ENCODE results near the gene LYZL4. TPM values are rescaled to one million over a fixed set of nuclear protein-coding genes. Genes with fewer than 3 reads are reported as not detected.

Gene LYZL4
- total RNA-seq, 4 donors from 2014 or later: not detected

- Histone ChIP-seq H3K27ac (no peak overlapping the region), H3K36me3 (no peaks in the 10 kb centered on the region), H3K4me3 (replicated peaks in 1 of 3) (no peak overlapping the region), H3K4me1 (no peaks in the 10 kb centered on the region), H3K9me3 (no peaks in the 10 kb centered on the region), H3K27me3 (no peaks in the 10 kb centered on the region)
- intact Hi-C loops (cut with DNase I): no loop called here
- TF ChIP-seq CTCF (IDR thresholded peaks at IDR 0.05) (no peak), POLR2A (IDR thresholded peaks at IDR 0.05) (no peak)
- 82 to 87% methylated on average over 2 of the region's 2 CpGs for WGBS, 2 donors
- no peak for DNase-seq
Observed at GRCh38 chr3:42438758-42439157, 28.3 kb upstream of the LYZL4 start.

- Histone ChIP-seq H3K4me3 (replicated peaks in 1 of 3) (no peak overlapping the region), H3K9me3 (no peaks in the 10 kb centered on the region), H3K36me3 (no peaks in the 10 kb centered on the region), H3K27me3 (no peaks in the 10 kb centered on the region), H3K4me1 (no peaks in the 10 kb centered on the region), H3K27ac (no peak overlapping the region)
- DNase-seq: no peak
- TF ChIP-seq CTCF (IDR thresholded peaks at IDR 0.05) (no peak), POLR2A (IDR thresholded peaks at IDR 0.05) (no peak)
- intact Hi-C loops (cut with DNase I): no loop called here
- 89 to 95% methylated on average over 2 of the region's 2 CpGs for WGBS, 2 donors
Observed at GRCh38 chr3:42438193-42438592, 27.8 kb upstream of the LYZL4 start.

- H3K4me1 ChIP-seq: no peaks in the 10 kb centered on the region
- intact Hi-C loops (cut with DNase I): no loop called here
- H3K27ac ChIP-seq: no peak overlapping the region
- no peaks in the 10 kb centered on the region for H3K9me3 ChIP-seq
- H3K27me3 ChIP-seq: no peaks in the 10 kb centered on the region
- DNase-seq: no peak
- H3K36me3 ChIP-seq: no peaks in the 10 kb centered on the region
- TF ChIP-seq CTCF (IDR thresholded peaks at IDR 0.05): no peak
- no peak for TF ChIP-seq POLR2A (IDR thresholded peaks at IDR 0.05)
- 78% methylated on average over 5 of the region's 5 CpGs for WGBS, 2 donors
- H3K4me3 ChIP-seq (replicated peaks in 1 of 3): no peak overlapping the region
Observed at GRCh38 chr3:42434777-42435380, 24.5 kb upstream of the LYZL4 start.

GRCh38 chr3:42432485-42432884, 22.1 kb upstream of the LYZL4 start:
- no peak for DNase-seq
- Histone ChIP-seq H3K4me1 (no peaks in the 10 kb centered on the region), H3K27ac (no peak overlapping the region), H3K27me3 (no peaks in the 10 kb centered on the region), H3K4me3 (replicated peaks in 1 of 3) (no peak overlapping the region), H3K36me3 (no peaks in the 10 kb centered on the region), H3K9me3 (no peaks in the 10 kb centered on the region)
- intact Hi-C loops (cut with DNase I): no loop called here
- TF ChIP-seq POLR2A (IDR thresholded peaks at IDR 0.05): no peak
- no peak for TF ChIP-seq CTCF (IDR thresholded peaks at IDR 0.05)
- WGBS, 2 donors: 88 to 94% methylated on average over 2 of the region's 2 CpGs

GRCh38 chr3:42430781-42431532, 20.5 kb upstream of the LYZL4 start:
- Histone ChIP-seq H3K27ac (no peak overlapping the region), H3K4me1 (no peaks in the 10 kb centered on the region), H3K36me3 (no peaks in the 10 kb centered on the region), H3K9me3 (no peaks in the 10 kb centered on the region), H3K4me3 (replicated peaks in 1 of 3) (no peak overlapping the region), H3K27me3 (no peaks in the 10 kb centered on the region)
- 61 to 76% methylated on average over 7 of the region's 7 CpGs for WGBS, 2 donors
- intact Hi-C loops (cut with DNase I): no loop called here
- DNase-seq: no peak
- TF ChIP-seq CTCF (IDR thresholded peaks at IDR 0.05): no peak
- no peak for TF ChIP-seq POLR2A (IDR thresholded peaks at IDR 0.05)

Measured in thyroid gland (tissue), 4 donors.